Suprapubic skin (tissue), 4 donors: Measurements from ENCODE around the gene PRSS2. TPM values are rescaled to one million over a fixed set of nuclear protein-coding genes. Genes with fewer than 3 reads are reported as not detected.

Experiments used
- DNase-seq, 2 donors: peaks; one replicate each; pipeline ENCODE4 v3.0.0-alpha.2; 2019; ENCODE audit warnings: low spot score in 2 of 2
- H3K27ac ChIP-seq: fragments of 200-600 bp; sonication (generic); one replicate; pipeline ENCODE4 v1.5.1; 2019
- H3K27me3 ChIP-seq: fragments of 200-600 bp; sonication (generic); one replicate; pipeline ENCODE4 v1.5.1; 2019
- H3K36me3 ChIP-seq: fragments of 200-600 bp; sonication (generic); one replicate; pipeline ENCODE4 v1.5.1; 2019
- H3K4me1 ChIP-seq: fragments of 200-600 bp; sonication (generic); one replicate; pipeline ENCODE4 v1.5.1; 2019
- H3K4me3 ChIP-seq: fragments of 200-600 bp; sonication (generic); one replicate; pipeline ENCODE4 v1.5.1; 2019; ENCODE audit warnings: mild to moderate bottlenecking
- H3K9me3 ChIP-seq: fragments of 200-600 bp; sonication (generic); one replicate; pipeline ENCODE4 v1.5.1; 2019
- CTCF ChIP-seq, 2 donors: fragments of 200-600 bp in 1 of 2; fragments of 450-650 bp in 1 of 2; sonication (generic) in 1 of 2; IDR thresholded peaks; one replicate each; pipeline ENCODE4 v1.5.1; 2016 to 2019; ENCODE audit warnings: antibody characterized with exemption in 2 of 2, mild to moderate bottlenecking in 1 of 2, moderate library complexity in 1 of 2
- EP300 ChIP-seq: sonication (generic); formaldehyde crosslinking; IDR thresholded peaks from one replicate; pipeline ENCODE4 v1.6.1; 2017; ENCODE audit warnings: antibody characterized with exemption
- POLR2A ChIP-seq, 2 donors: fragments of 450-650 bp; IDR thresholded peaks; one replicate each; pipeline ENCODE4 v1.6.1; 2017; ENCODE audit warnings: antibody characterized with exemption in 2 of 2, mild to moderate bottlenecking in 2 of 2, moderate library complexity in 2 of 2
- POLR2AphosphoS5 ChIP-seq, 3 donors: sonication (generic); formaldehyde crosslinking; IDR thresholded peaks; one replicate each; pipeline ENCODE4 v1.6.1; 2017; ENCODE audit warnings: antibody characterized with exemption in 3 of 3
- WGBS: methylation state at CpG from one replicate; pipeline ENCODE4 v1.1.5; 2018; 5-methylcytosine and 5-hydroxymethylcytosine counted together
- total RNA-seq, 4 donors: library from RNA; depleted of rRNA; stranded (reverse); fragments of >200 nt; gene quantifications; one replicate each; pipeline ENCODE4 v1.1.0, GENCODE V29; 2016

PRSS2 gene
- total RNA-seq, 4 donors from 2014 or later, result not detected

GRCh38 chr7:142811154-142811737, 40.5 kb downstream of the PRSS2 start:
- Histone ChIP-seq H3K9me3 (no peaks in the 10 kb centered on the region), H3K4me1 (peaks cover 4% of the 10 kb centered on the region), H3K36me3 (no peaks in the 10 kb centered on the region), H3K4me3 (no peak overlapping the region), H3K27ac (no peak overlapping the region), H3K27me3 (peaks cover 32% of the 10 kb centered on the region)
- TF ChIP-seq POLR2AphosphoS5 (IDR thresholded peaks at IDR 0.05) (no peak), CTCF (IDR thresholded peaks at IDR 0.05) (peak in 1 of 2 donors; percentile 7), POLR2A (IDR thresholded peaks at IDR 0.05) (no peak), EP300 (no peak)
- 34% methylated on average over 6 of the region's 6 CpGs for WGBS
- DNase-seq, result no peak

DNA sequence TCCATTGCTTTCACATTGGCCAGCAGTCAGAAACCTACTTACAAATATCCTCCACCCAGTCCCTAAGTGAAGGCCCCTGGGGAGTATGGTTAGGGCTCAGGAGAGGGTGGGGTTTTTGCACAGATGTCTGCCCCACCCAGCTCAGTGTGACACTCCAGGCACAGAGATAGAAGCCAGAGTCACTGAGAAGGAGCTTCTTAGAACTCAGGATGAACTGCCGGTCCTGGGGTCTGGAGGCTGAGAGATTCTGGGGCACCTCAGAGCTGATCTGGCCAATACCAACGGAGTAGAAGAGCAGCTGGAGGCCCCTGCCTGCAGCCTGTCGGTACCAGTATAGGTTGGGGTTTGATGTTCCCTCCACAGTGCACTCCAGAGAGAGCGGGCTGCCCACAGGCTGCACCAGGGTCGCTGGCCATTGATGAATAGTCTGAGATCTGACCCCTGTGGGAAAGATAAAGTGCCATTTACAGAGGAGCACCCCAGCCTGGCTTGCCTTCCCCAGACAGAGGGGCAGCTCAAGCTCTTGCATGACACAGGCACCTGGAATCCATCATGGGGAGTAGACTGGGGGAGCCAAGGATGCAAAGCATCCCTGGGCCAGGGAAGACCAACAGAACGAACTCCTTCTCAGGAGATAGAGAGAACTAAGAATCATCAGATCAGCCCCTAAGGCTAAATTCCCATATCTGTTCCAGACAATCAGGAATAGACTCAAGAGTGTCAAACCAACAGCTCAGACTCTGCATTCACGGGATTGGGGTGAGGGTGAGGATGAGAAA, 41.9 kb downstream of the PRSS2 start:
- peaks cover 32% of the 10 kb centered on the region for H3K27me3 ChIP-seq
- H3K4me3 ChIP-seq, result no peak overlapping the region
- H3K9me3 ChIP-seq, result no peaks in the 10 kb centered on the region
- peaks cover 4% of the 10 kb centered on the region for H3K4me1 ChIP-seq
- 49% methylated on average over 4 of the region's 7 CpGs for WGBS
- no peaks in the 10 kb centered on the region for H3K36me3 ChIP-seq
- DNase-seq, result no peak
- H3K27ac ChIP-seq, result no peak overlapping the region
- TF ChIP-seq EP300 (no peak), POLR2AphosphoS5 (IDR thresholded peaks at IDR 0.05) (no peak), POLR2A (IDR thresholded peaks at IDR 0.05) (no peak)

- peaks cover 32% of the 10 kb centered on the region for H3K27me3 ChIP-seq
- no peak overlapping the region for H3K27ac ChIP-seq
- H3K9me3 ChIP-seq, result no peaks in the 10 kb centered on the region
- TF ChIP-seq CTCF (IDR thresholded peaks at IDR 0.05) (no peak), POLR2A (IDR thresholded peaks at IDR 0.05) (no peak)
- H3K4me3 ChIP-seq, result no peak overlapping the region
- H3K4me1 ChIP-seq, result peaks cover 4% of the 10 kb centered on the region
- no peak for DNase-seq
- WGBS, result 23% methylated on average over 2 of the region's 2 CpGs
- no peaks in the 10 kb centered on the region for H3K36me3 ChIP-seq
Observed at GRCh38 chr7:142813226-142813625, 42.5 kb downstream of the PRSS2 start.

GRCh38 chr7:142813699-142814098, 42.9 kb downstream of the PRSS2 start:
- Histone ChIP-seq H3K27me3 (peaks cover 31% of the 10 kb centered on the region), H3K4me3 (no peak overlapping the region), H3K4me1 (peaks cover 4% of the 10 kb centered on the region), H3K9me3 (no peaks in the 10 kb centered on the region), H3K27ac (no peak overlapping the region), H3K36me3 (no peaks in the 10 kb centered on the region)
- WGBS, result 25% methylated on average over 1 of the region's 1 CpG
- TF ChIP-seq CTCF (IDR thresholded peaks at IDR 0.05), result no peak
- TF ChIP-seq POLR2A (IDR thresholded peaks at IDR 0.05), result no peak
- TF ChIP-seq POLR2AphosphoS5 (IDR thresholded peaks at IDR 0.05), result no peak
- no peak for TF ChIP-seq EP300
- DNase-seq, result no peak

- Histone ChIP-seq H3K4me1 (peaks cover 4% of the 10 kb centered on the region), H3K36me3 (no peaks in the 10 kb centered on the region), H3K9me3 (no peaks in the 10 kb centered on the region), H3K27ac (no peak overlapping the region), H3K27me3 (peaks cover 27% of the 10 kb centered on the region), H3K4me3 (no peak overlapping the region)
- TF ChIP-seq POLR2A (IDR thresholded peaks at IDR 0.05) (no peak), CTCF (IDR thresholded peaks at IDR 0.05) (no peak), EP300 (no peak), POLR2AphosphoS5 (IDR thresholded peaks at IDR 0.05) (no peak)
- DNase-seq, result no peak
- WGBS, result 89% methylated on average over 2 of the region's 2 CpGs
Observed at GRCh38 chr7:142814451-142814850, 43.7 kb downstream of the PRSS2 start.
